ENCODE data around the gene EMILIN1.

The EMILIN1 gene

DNA sequence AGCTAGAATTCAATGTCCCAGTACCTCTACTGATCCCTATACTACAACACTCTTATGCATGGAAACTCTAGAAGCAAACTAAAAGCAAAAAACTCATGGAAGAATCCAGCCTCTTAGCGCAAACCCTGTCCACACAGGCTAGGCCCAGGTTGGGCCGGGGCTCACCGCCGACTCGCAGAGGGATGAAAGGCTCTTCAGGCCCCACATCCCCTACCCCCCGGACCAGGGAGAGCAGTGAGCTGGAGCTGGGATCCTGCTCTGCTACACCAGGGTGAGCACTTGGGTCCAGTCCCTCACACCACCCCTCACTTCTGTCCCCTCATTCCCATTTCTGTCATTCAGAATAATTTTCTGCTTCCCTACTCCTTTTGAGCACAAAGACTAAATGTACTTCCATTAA, 9.0 kb upstream of the EMILIN1 start:
- TF ChIP-seq, protein P1, sequence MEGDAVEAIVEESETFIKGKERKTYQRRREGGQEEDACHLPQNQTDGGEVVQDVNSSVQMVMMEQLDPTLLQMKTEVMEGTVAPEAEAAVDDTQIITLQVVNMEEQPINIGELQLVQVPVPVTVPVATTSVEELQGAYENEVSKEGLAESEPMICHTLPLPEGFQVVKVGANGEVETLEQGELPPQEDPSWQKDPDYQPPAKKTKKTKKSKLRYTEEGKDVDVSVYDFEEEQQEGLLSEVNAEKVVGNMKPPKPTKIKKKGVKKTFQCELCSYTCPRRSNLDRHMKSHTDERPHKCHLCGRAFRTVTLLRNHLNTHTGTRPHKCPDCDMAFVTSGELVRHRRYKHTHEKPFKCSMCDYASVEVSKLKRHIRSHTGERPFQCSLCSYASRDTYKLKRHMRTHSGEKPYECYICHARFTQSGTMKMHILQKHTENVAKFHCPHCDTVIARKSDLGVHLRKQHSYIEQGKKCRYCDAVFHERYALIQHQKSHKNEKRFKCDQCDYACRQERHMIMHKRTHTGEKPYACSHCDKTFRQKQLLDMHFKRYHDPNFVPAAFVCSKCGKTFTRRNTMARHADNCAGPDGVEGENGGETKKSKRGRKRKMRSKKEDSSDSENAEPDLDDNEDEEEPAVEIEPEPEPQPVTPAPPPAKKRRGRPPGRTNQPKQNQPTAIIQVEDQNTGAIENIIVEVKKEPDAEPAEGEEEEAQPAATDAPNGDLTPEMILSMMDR (conservative IDR thresholded peaks at IDR 0.05; ENCODE audit: low read length) = no peak
- DNase-seq (ENCODE audit: low read depth) = no peak
- peak overlapping the region; percentile 99 for H3K4me3 ChIP-seq (ENCODE audit: low read length)

DNA sequence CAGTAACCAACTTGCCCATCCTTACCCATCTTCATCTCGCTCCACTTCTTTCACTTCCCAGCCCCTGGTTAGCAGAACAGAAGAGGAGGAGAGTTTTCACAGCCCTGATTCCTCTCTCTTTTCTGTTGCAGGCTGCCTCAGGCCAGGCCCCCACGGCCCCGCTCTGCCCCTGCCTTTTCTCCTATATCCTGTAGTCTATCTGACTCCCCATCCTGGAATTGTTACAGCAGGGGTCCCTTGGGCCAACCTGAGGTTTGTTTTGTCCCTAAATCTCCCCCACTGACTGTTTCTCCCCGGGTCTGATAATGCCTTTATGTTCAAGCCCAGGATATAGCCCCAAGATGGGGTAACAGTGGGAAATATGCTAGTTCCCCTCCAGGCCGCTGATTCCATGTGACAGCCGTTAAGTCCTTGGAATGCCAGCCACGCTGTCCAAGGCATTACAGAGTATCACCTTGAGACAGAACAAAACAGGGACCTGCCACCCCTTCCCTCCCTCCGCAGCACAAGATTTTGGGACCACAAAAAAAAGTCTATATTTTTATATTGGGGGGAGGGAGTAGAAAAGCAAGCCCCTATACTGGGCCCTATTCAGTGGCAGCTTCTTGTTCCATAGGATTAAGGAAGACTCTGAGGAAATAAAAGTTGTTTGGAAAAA, 8.3 kb upstream of the EMILIN1 start:
- DNase-seq (ENCODE audit: low read depth) = no peak
- peak overlapping the region; percentile 99 for H3K4me3 ChIP-seq (ENCODE audit: low read length)
- TF ChIP-seq, protein P1 (conservative IDR thresholded peaks at IDR 0.05; ENCODE audit: low read length) = no peak

DNA sequence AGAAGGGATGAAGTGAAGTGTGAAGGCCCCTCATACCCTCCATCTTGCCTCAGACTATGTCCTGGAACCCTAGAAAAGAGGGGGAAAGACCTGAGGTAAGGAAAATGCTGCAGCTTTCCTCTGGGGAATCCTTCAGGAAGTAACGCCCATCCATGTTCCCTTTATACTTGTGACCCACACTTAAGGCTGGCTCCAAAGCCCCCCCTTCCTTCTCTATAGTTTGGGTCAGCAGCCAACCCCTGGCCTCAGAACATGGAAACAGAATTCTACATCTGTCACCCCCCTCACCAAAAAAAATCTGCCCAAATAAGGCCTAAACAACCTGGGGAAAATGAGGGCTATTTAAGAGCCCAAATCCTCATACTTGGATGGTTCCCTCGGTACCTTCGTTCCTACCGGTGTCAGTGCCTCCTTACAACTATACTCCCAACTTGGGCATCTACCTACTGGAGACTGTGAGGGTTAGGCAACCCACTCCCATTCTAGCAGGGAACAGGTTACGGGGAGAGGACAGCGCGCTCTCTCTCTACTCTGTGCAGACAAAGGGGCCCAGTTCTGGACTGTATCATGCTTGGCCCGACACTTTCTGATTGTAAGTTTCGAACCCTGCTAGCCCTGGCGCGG, 7.7 kb upstream of the EMILIN1 start:
- TF ChIP-seq, protein P1 (conservative IDR thresholded peaks at IDR 0.05; ENCODE audit: low read length) = no peak
- peak overlapping the region; percentile 99 for H3K4me3 ChIP-seq (ENCODE audit: low read length)
- DNase-seq (ENCODE audit: low read depth) = no peak

DNA sequence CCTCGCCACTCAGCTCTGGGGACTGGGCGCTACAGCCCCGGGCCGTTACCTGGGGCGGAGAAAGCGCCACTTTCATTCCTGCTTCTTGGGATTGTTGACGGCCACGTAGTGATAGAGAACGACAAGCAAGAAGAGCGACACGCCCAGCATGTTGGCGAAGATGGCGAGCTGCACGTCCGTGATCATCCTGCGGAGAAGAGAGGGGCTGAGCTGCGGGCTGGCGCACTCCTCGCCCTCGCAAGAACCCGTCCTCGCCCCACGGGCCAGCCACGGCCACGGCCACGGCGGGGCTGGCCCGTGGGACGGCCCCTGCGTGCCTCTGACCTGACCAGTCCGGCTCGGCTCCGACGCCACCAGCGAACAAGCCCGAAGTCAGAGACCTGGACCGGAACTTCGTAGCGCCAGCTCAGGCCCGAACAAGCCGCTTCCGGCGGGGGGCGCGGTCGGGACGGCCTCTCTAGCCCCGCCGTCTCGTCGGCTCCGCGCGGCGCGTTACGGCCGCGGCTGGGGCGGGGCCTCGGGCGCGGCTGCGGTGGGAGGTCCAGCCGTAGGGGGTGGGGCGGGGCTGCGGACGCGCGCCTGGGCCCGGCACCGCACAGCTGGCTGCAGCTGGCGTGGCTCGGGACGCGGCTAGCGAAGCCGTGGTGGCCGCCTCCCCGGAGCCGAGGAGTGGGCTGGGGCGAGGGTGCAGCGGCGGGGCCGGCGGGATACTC, 7.0 kb upstream of the EMILIN1 start, which contains the start of gene OST4:
TSS of gene OST4 (minus strand) at position 378 of the 713 bp plus-strand sequence.
- TF ChIP-seq, protein P1 (conservative IDR thresholded peaks at IDR 0.05; ENCODE audit: low read length) = no peak
- peak; percentile 91 for DNase-seq (ENCODE audit: low read depth)
- H3K4me3 ChIP-seq (ENCODE audit: low read length) = peak within 1 kb of the TSS; percentile 99

DNA sequence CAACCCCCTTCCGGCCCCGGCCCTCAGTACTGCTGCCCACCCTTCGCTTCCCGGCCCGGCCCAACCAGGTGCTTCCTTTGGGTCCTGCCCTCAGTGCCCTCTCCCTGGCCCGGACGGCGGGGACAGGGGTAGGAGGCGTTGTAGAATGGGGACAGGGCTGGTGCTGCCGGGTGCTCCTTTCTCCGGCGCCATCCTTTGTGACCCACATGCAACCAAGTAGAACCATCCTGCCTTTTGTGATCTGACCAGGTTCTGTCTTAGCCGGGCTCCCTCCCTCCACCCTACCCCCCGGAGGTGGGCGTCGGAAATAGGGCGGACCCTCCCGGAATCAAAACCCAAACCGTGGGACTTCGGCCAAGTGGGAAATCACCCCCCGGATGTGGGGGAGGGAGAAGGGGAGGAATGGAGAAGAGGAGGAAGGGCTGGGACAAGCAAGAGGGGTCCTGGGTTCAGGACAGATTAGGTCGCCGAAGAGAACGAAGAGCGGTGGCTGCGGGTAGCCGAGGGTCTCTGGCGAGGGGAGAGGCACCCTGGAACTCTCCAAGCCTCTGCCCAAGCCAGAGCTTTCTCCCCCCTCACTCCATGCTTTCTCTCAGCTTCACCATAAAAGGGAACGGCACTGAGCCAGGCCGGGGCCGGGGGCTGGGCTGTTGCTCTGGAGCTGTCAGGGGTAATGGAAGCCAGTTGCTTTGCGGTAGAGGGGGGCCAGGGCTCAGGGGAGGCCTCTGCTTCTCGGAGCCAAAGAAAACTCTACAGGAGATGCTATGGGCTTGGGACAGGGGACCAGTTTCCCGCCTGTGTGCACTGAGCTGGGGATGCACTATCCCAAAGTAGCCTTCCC, 6.2 kb upstream of the EMILIN1 start:
- TF ChIP-seq, protein P1 (conservative IDR thresholded peaks at IDR 0.05; ENCODE audit: low read length) = no peak
- DNase-seq (ENCODE audit: low read depth) = no peak

DNA sequence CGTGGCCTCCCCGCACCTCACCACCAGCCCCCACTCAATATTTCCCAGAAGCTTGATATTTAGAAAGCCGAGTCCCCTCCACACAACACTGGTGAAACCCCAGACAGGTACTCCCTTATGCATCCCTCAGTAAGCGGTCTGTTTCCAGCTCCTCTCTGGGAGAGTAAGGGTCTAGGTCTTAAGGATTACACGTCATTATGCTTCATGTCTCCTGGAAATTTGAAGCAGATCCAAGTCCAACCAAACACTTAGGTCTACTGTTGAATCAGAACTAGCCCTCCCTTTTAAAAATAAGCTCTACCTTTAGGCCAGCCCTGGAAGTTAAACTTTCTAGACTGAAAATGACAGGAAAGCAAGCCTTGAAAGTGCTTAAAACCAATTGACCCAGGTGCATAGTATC, 5.5 kb upstream of the EMILIN1 start:
- TF ChIP-seq, protein P1 (conservative IDR thresholded peaks at IDR 0.05; ENCODE audit: low read length) = no peak
- DNase-seq (ENCODE audit: low read depth) = no peak
- no peak overlapping the region for H3K4me3 ChIP-seq (ENCODE audit: low read length)

More for the DNA sequence above, 6.2 kb upstream of the EMILIN1 start:
- H3K4me3 ChIP-seq (ENCODE audit: low read length) = peak overlapping the region; percentile 68
